Thymus (tissue), 11 donors: ENCODE measurements around the gene ZPLD1. TPM values are rescaled to one million over a fixed set of nuclear protein-coding genes. Genes with fewer than 3 reads are reported as not detected.

Experiments
- DNase-seq, 9 donors: peaks; one replicate each; pipeline ENCODE4 v3.0.0-alpha.2; 2013; ENCODE audit warnings: low spot score in 9 of 9, low read depth in 6 of 9, missing footprints in 1 of 9
- H3K27ac ChIP-seq, 2 donors: one replicate each; pipeline ENCODE4 v1.5.1; 2013; ENCODE audit warnings: control low read depth in 1 of 2, low read depth in 1 of 2, low read length in 1 of 2, mild to moderate bottlenecking in 1 of 2, moderate library complexity in 1 of 2
- H3K27me3 ChIP-seq, 2 donors: one replicate each; pipeline ENCODE4 v1.5.1; 2013; ENCODE audit warnings: low read length in 1 of 2; ENCODE audit not compliant: control insufficient read depth in 2 of 2, insufficient read depth in 1 of 2
- H3K36me3 ChIP-seq, 2 donors: one replicate each; pipeline ENCODE4 v1.5.1; 2013; ENCODE audit warnings: low read length in 1 of 2, mild to moderate bottlenecking in 1 of 2, moderate library complexity in 1 of 2; ENCODE audit not compliant: control insufficient read depth in 2 of 2, insufficient read depth in 2 of 2
- H3K4me1 ChIP-seq, 2 donors: one replicate each; pipeline ENCODE4 v1.5.1; 2013; ENCODE audit warnings: low read length in 2 of 2; ENCODE audit not compliant: control insufficient read depth in 2 of 2, insufficient read depth in 2 of 2
- H3K4me3 ChIP-seq, 2 donors: one replicate each; pipeline ENCODE4 v1.5.1; 2013; ENCODE audit warnings: low read length in 2 of 2, control low read depth in 1 of 2, mild to moderate bottlenecking in 1 of 2
- H3K9me3 ChIP-seq, 2 donors: one replicate each; pipeline ENCODE4 v1.5.1; 2013; ENCODE audit warnings: low read length in 1 of 2, mild to moderate bottlenecking in 1 of 2; ENCODE audit not compliant: control insufficient read depth in 2 of 2, insufficient read depth in 1 of 2
- WGBS: extraction: QIAGEN DNeasy Blood & Tissue Kit; methylation state at CpG from one replicate; pipeline ENCODE4 v1.1.7; 2013; 5-methylcytosine and 5-hydroxymethylcytosine counted together
- polyA plus RNA-seq: library from polyadenylated mRNA; stranded (reverse); fragments of 200-250 nt; gene quantifications from one replicate; pipeline ENCODE4 v1.2.3, GENCODE V29; 2013
- total RNA-seq: library from RNA; stranded (reverse); fragments of 120-200 nt; gene quantifications from one replicate; pipeline ENCODE4 v1.2.4, GENCODE V29; 2013
- donor health status: healthy.

ZPLD1 gene
- total and polyA plus RNA-seq, 2 donors: 0.09 to 0.11 TPM

DNA sequence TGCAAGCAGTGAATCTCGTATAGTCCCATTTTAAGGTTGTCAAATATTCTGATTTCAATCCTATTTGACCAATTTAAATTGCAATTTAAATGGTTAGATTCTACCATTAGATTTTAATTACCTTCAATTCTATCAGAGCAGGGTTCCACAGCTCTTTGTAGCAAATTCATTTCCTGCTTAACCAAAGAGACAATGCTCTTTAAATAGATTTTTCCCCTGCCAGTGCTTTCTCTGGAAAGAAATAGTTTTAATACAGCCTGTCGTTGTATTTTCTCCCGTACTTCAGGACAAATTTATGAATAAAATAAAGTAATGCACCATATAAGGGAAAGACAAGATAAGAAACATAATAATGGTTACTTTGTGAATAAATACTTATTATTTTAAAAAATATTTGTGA lies 62.8 kb downstream of the ZPLD1 start:
- no peaks in the 10 kb centered on the region for H3K27me3 ChIP-seq
- no peaks in the 10 kb centered on the region for H3K9me3 ChIP-seq
- H3K36me3 ChIP-seq: no peaks in the 10 kb centered on the region
- H3K27ac ChIP-seq: no peak overlapping the region
- no peak overlapping the region for H3K4me3 ChIP-seq
- WGBS: 86% methylated on average over 3 of the region's 3 CpGs
- H3K4me1 ChIP-seq: no peaks in the 10 kb centered on the region
- DNase-seq: no peak

DNA sequence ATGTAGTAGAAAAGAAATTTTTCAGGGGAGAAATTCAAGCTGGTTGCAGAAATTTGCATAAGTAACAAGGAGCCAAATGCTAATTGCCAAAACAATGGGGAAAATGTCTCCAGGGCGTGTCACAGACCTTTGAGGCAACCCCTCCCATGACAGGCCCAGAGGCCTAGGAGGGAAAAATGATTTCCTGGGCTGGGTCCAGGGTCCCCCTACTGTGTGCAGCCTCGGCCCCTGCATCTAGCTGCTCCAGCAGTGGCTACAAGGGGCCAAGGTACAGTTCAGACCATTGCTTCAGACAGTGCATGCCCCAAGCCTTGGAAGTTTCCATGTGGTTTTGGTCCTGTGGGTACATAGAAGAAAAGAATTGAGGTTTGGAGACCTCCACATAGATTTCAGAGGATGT lies 70.7 kb downstream of the ZPLD1 start:
- Histone ChIP-seq H3K27ac (no peak overlapping the region), H3K36me3 (no peaks in the 10 kb centered on the region), H3K27me3 (no peaks in the 10 kb centered on the region), H3K4me3 (no peak overlapping the region), H3K4me1 (no peaks in the 10 kb centered on the region), H3K9me3 (peaks cover 0 to 4% of the 10 kb centered on the region in 2 donors)
- WGBS: 86% methylated on average over 2 of the region's 2 CpGs
- no peak for DNase-seq

DNA sequence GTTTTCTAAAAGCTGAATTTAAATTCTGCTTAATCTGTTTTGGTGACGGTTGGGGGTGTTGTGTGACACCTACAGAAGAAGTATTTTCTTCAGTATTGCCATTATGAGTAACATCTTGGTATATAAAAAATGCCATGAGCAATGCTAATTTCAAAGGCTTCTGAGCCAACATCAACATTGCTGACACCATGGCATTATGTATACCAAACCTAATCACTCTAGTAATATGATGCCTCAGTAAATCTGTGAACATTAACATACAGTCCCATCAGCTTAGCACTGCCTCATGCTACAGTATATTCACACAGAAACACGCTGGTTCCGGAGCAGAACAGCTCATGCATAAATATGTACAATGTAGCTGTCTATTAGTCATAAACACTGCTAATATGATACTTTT lies 75.8 kb downstream of the ZPLD1 start:
- no peak overlapping the region for H3K27ac ChIP-seq
- no peaks in the 10 kb centered on the region for H3K36me3 ChIP-seq
- no peak overlapping the region for H3K4me3 ChIP-seq
- H3K9me3 ChIP-seq: peaks cover 0 to under 1% of the 10 kb centered on the region in 2 donors
- DNase-seq: no peak
- WGBS: 90% methylated on average over 3 of the region's 3 CpGs
- no peaks in the 10 kb centered on the region for H3K27me3 ChIP-seq
- H3K4me1 ChIP-seq: no peaks in the 10 kb centered on the region

DNA sequence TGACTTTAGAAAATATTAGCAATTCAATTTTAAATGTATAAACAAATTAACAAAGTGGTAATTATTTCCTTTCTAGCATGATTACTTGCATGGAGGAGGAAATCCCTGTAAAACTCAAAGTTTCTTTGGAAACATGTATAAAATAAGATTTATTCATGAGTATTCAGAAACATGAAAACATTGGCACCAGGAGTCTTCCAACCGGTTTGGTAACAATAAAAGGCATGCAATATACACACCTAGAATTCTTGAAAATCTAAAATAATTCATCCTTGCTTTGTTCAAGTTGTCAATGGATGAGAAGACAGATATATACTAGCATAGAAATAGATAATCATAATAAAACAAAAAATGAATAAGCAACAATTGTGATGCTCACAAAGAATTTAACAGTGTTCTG lies 76.4 kb downstream of the ZPLD1 start:
- Histone ChIP-seq H3K4me1 (no peaks in the 10 kb centered on the region), H3K27ac (no peak overlapping the region), H3K4me3 (no peak overlapping the region), H3K27me3 (no peaks in the 10 kb centered on the region), H3K9me3 (no peaks in the 10 kb centered on the region), H3K36me3 (no peaks in the 10 kb centered on the region)
- 88% methylated on average over 1 of the region's 1 CpG for WGBS
- DNase-seq: no peak

DNA sequence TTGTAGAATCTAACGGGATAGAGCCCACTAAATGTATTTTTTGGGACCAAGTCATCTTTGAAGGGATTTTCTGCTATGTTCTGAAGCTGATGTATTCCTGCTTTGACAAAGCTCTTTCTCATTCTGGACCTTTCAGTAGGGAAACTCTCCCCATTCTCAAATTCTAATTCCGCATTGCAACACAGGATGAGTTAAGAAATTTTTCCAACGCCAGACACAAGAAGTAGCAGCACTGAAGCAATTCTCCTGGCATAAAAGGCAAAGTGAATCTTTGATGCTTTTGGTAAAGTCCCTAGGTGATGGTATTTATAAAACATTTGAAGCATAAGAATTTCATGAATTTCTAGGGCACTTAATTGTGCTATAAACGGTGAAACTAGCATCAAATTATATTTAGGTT lies 76.8 kb downstream of the ZPLD1 start:
- no peak for DNase-seq
- WGBS: 89% methylated on average over 4 of the region's 4 CpGs
- no peaks in the 10 kb centered on the region for H3K9me3 ChIP-seq
- no peak overlapping the region for H3K27ac ChIP-seq
- H3K27me3 ChIP-seq: no peaks in the 10 kb centered on the region
- H3K4me3 ChIP-seq: no peak overlapping the region
- H3K36me3 ChIP-seq: no peaks in the 10 kb centered on the region
- H3K4me1 ChIP-seq: no peaks in the 10 kb centered on the region

DNA sequence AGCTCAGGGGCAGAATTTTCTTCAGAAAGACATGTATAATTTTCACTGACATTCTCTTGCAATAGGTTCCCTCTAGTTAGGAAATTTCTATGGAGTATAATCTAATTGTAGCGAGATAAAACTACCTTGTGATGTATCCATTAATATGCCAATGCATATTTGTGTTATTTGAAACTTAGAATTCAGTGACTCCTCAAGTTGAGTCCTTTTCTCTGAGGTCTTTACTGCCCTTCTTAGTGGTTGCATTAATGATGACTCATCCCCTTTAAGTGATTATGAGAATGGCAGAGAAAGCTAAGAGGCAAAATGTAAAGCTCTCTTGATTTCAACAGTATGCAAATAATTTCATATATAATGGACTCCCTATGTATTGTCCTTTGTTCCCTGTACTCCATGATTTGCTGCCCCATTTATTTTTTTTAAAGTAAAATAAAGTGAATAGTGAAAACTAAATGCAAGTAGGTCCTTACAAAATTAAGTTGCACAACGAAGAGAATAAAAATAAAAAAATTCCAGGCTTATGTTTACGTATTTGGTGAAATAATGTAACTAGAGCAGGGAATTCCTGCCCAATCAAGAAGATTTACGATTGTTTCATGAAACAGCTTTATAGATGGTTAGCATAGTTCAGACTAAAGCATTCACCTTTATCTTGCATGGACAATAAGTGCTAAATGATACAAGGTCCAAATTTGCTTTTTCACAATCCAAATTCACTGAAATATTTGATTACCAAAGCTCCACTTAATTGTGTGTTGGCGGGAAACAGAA lies 78.1 kb downstream of the ZPLD1 start:
- Histone ChIP-seq H3K27me3 (no peaks in the 10 kb centered on the region), H3K36me3 (no peaks in the 10 kb centered on the region), H3K4me3 (no peak overlapping the region), H3K4me1 (no peaks in the 10 kb centered on the region), H3K27ac (no peak overlapping the region), H3K9me3 (no peaks in the 10 kb centered on the region)
- DNase-seq: no peak
- 89% methylated on average over 5 of the region's 5 CpGs for WGBS

DNA sequence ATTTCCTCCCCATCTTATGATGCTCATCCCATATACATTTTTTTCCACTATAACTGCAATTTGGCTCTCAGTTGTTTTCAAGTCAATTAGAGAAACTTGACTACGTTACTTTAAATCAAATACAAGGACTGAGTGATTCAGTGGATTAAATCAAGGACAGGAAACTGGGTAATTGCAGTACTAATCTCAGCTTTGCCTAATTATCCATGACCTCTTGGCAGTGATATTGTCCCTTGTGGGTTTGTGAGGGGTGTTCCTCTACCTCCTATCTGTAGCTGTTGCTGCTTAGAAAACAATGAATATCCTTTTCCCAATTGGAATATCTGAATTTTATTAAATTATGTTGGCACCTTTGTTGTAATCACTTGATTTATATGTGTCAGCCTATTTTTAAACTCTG lies 79.4 kb downstream of the ZPLD1 start:
- no peaks in the 10 kb centered on the region for H3K4me1 ChIP-seq
- no peak for DNase-seq
- H3K36me3 ChIP-seq: no peaks in the 10 kb centered on the region
- no peak overlapping the region for H3K4me3 ChIP-seq
- 88% methylated on average over 1 of the region's 1 CpG for WGBS
- H3K27ac ChIP-seq: no peak overlapping the region
- no peaks in the 10 kb centered on the region for H3K27me3 ChIP-seq
- H3K9me3 ChIP-seq: no peaks in the 10 kb centered on the region

DNA sequence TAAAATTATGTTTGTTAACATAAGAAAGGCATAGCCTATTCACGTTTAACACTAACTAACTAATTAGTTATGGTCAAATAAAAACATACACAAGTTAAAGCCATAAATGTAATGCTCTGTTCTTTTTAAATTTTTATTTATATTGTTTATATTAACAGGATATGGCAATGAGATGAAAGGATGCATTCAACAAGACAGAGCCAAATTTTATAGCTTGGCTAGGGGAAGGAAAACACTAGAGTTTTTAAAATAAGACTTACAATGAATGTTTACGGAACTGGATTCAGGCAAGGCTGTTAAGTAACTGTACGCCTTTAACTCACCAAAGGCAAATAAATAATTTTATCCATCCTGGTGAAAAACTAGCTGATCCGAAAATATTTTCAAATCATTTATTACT lies 86.4 kb downstream of the ZPLD1 start:
- H3K27ac ChIP-seq: no peak overlapping the region
- no peaks in the 10 kb centered on the region for H3K4me1 ChIP-seq

DNA sequence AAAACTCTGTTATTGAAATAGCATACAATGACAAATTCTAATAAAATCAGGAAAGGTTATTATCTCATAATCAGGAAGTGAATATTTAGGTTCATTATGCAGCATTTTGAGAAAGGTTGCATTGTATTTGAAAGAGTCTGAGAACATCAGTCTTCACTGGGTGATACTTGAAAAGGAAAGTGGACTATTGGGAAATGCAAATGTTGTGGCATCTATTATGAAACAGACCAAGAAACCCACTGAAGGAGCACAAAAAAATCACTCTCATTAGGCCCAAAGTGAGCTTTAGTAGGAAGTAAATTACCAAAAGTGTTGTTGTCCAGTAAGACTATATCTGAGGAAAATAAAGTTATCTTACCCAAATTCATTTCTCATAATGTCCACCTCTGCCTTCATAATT lies 90.8 kb downstream of the ZPLD1 start:
- DNase-seq: no peak
- Histone ChIP-seq H3K4me1 (no peaks in the 10 kb centered on the region), H3K9me3 (no peaks in the 10 kb centered on the region), H3K27me3 (no peaks in the 10 kb centered on the region), H3K36me3 (no peaks in the 10 kb centered on the region), H3K4me3 (no peak overlapping the region), H3K27ac (no peak overlapping the region)

More for the DNA sequence above, 86.4 kb downstream of the ZPLD1 start:
- no peak for DNase-seq
- WGBS: 95% methylated on average over 4 of the region's 4 CpGs
- no peaks in the 10 kb centered on the region for H3K27me3 ChIP-seq
- no peaks in the 10 kb centered on the region for H3K9me3 ChIP-seq
- H3K4me3 ChIP-seq: no peak overlapping the region
- no peaks in the 10 kb centered on the region for H3K36me3 ChIP-seq
